Measurements from ENCODE around the gene OR6C4.
"Not testable (repeated sequence)": the region's sequence is repeated elsewhere in the genome, so short reads cannot be mapped to it uniquely, and the experiment has no call there.

The OR6C4 gene

DNA sequence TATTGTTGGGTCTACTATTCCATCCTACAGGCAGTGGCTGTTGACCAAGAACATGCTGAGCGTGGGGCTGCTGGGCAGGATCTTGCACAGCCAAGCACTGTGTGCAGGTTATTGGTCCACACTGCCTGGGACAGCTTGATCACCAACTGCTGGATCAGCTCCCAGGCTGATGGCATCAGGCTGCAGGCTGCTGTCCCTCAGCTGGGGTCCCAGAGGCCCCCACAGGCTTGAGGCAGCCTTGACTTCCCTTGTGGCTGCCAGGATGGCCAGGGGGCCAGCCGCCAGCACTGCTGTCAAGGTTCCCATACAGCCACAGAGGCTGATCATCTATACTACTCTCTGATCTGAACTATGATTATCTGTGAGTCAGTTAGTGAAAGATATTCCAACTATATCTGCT lies 32.7 kb downstream of the OR6C4 start:
- Histone ChIP-seq H3K79me2 (ENCODE audit: insufficient read depth, low read length) (no peaks in the 10 kb centered on the region), H4K20me1 (ENCODE audit: low read depth, low read length) (no peaks in the 10 kb centered on the region), H3K4me3 (ENCODE audit: insufficient read depth, low read length, poor library complexity, severe bottlenecking) (no peak overlapping the region), H3K27me3 (ENCODE audit: low read length) (no peaks in the 10 kb centered on the region), H3K9me3 (ENCODE audit: insufficient read depth, low read length) (no peaks in the 10 kb centered on the region), H3K27ac (ENCODE audit: low read depth, low read length) (no peak overlapping the region), H3K4me2 (ENCODE audit: low read depth, low read length, poor library complexity, severe bottlenecking) (no peak overlapping the region), H3K9ac (ENCODE audit: low read length) (no peak overlapping the region), H2AFZ (ENCODE audit: low read depth, low read length, severe bottlenecking) (no peak overlapping the region), H3K9me2 (replicated peaks; ENCODE audit: insufficient read depth, low read length) (no peaks in the 10 kb centered on the region), H3F3A (ENCODE audit: insufficient read depth) (no peaks in the 10 kb centered on the region), H3K36me3 (ENCODE audit: low read length) (no peaks in the 10 kb centered on the region)
- no peak for TF ChIP-seq EZH2phosphoT487 (conservative IDR thresholded peaks at IDR 0.05; ENCODE audit: low read length)
- no peak for TF ChIP-seq CTCF (IDR thresholded peaks at IDR 0.05; ENCODE audit: insufficient read depth, low read length, poor library complexity, severe bottlenecking)

DNA sequence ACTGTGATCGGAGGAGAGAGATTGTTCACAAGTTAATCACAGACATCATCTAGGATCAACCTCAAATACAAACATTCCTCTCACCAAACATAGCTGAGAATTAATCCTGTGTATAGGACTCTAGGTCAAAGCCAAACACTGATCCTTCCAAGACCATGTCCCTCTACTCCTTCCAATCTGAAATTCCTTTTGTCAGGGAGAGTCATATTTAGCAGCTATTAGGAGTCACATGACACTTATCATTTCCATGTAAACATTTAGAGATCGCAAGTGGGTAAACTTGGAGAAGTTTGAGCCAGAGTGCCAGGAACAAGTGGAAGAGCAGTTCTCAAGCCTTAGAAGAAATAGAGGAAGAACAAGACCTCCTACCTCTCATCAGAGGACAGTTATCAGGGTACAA lies 36.4 kb downstream of the OR6C4 start:
- H3K9me3 ChIP-seq (ENCODE audit: insufficient read depth, low read length): no peaks in the 10 kb centered on the region
- H3K4me3 ChIP-seq (ENCODE audit: insufficient read depth, low read length, poor library complexity, severe bottlenecking): no peak overlapping the region
- no peak overlapping the region for H3K27ac ChIP-seq (ENCODE audit: low read depth, low read length)
- H3K36me3 ChIP-seq (ENCODE audit: low read length): no peaks in the 10 kb centered on the region
- no peak overlapping the region for H2AFZ ChIP-seq (ENCODE audit: low read depth, low read length, severe bottlenecking)
- no peaks in the 10 kb centered on the region for H4K20me1 ChIP-seq (ENCODE audit: low read depth, low read length)
- no peaks in the 10 kb centered on the region for H3F3A ChIP-seq (ENCODE audit: insufficient read depth)
- no peak overlapping the region for H3K9ac ChIP-seq (ENCODE audit: low read length)
- H3K9me2 ChIP-seq (replicated peaks; ENCODE audit: insufficient read depth, low read length): no peaks in the 10 kb centered on the region
- H3K4me2 ChIP-seq (ENCODE audit: low read depth, low read length, poor library complexity, severe bottlenecking): no peak overlapping the region
- no peak for TF ChIP-seq CTCF (IDR thresholded peaks at IDR 0.05; ENCODE audit: insufficient read depth, low read length, poor library complexity, severe bottlenecking)
- no peak for TF ChIP-seq EZH2phosphoT487 (conservative IDR thresholded peaks at IDR 0.05; ENCODE audit: low read length)
- H3K79me2 ChIP-seq (ENCODE audit: insufficient read depth, low read length): no peaks in the 10 kb centered on the region
- no peaks in the 10 kb centered on the region for H3K27me3 ChIP-seq (ENCODE audit: low read length)

DNA sequence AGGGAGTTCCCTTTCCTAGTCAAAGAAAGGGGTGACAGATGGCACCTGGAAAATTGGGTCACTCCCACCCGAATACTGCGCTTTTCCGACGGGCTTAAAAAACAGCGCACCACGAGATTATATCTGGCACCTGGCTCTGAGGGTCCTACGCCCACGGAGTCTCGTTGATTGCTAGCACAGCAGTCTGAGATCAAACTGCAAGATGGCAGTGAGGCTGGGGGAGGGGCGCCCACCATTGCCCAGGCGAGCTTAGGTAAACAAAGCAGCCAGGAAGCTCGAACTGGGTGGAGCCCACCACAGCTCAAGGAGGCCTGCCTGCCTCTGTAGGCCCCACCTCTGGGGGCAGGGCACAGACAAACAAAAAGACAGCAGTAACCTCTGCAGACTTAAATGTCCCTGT lies 40.8 kb downstream of the OR6C4 start:
- not testable (repeated sequence) for H3K9me2 ChIP-seq (replicated peaks; ENCODE audit: insufficient read depth, low read length)

More for the DNA sequence above, 40.8 kb downstream of the OR6C4 start:
- H3K79me2 ChIP-seq (ENCODE audit: insufficient read depth, low read length); H2AFZ ChIP-seq (ENCODE audit: low read depth, low read length, severe bottlenecking); H3K36me3 ChIP-seq (ENCODE audit: low read length); H3K4me3 ChIP-seq (ENCODE audit: insufficient read depth, low read length, poor library complexity, severe bottlenecking); H3K27me3 ChIP-seq (ENCODE audit: low read length); H4K20me1 ChIP-seq (ENCODE audit: low read depth, low read length); H3K4me2 ChIP-seq (ENCODE audit: low read depth, low read length, poor library complexity, severe bottlenecking); H3K9me3 ChIP-seq (ENCODE audit: insufficient read depth, low read length); H3F3A ChIP-seq (ENCODE audit: insufficient read depth); H3K9ac ChIP-seq (ENCODE audit: low read length); H3K27ac ChIP-seq (ENCODE audit: low read depth, low read length): not testable (repeated sequence)
